CD4-positive, alpha-beta T cell (primary cell): Measurements from ENCODE around the gene SDK1. TPM values are rescaled to one million over a fixed set of nuclear protein-coding genes. Genes with fewer than 3 reads are reported as not detected.

Source experiments
- ATAC-seq: fragments of 200-7000 bp; cut with Tn5 transposase; one replicate; pipeline ENCODE4 v1.10.0; 2022; ENCODE audit warnings: mild to moderate bottlenecking; ENCODE audit not compliant: poor library complexity
- CTCF ChIA-PET: fragments of 350-600 bp; sonication (Branson Sonifier 250); formaldehyde crosslinking; loops from one replicate; lab custom pipeline; 2021; ENCODE audit warnings: antibody characterized with exemption, inconsistent platforms; lab: Charles Lee
- POLR2A ChIA-PET: fragments of 350-600 bp; sonication (Branson Sonifier 250); formaldehyde crosslinking; loops from one replicate; lab custom pipeline; 2021; ENCODE audit warnings: antibody characterized with exemption, inconsistent platforms; lab: Charles Lee
- DNase-seq, 14 experiments: peaks; one replicate each; pipeline ENCODE4 v3.0.0-alpha.2; 2013 to 2020; ENCODE audit warnings: mixed read lengths in 2 of 14
- H3K27ac ChIP-seq, 2 donors: one replicate each; pipeline versions ENCODE4 v1.5.1 to v1.7.0; 2013; ENCODE audit warnings: low read length in 2 of 2, low read depth in 1 of 2, mild to moderate bottlenecking in 1 of 2
- H3K27me3 ChIP-seq, 2 experiments: 1 replicate in 1 of 2; 2 replicates in 1 of 2; pipeline versions ENCODE4 v1.6.1 to v1.7.0; 2013; ENCODE audit warnings: low read length in 2 of 2, control low read depth in 1 of 2, mild to moderate bottlenecking in 1 of 2, moderate library complexity in 1 of 2; ENCODE audit not compliant: insufficient read depth in 2 of 2, control insufficient read depth in 1 of 2
- H3K36me3 ChIP-seq: one replicate; pipeline ENCODE4 v1.6.1; 2013; ENCODE audit warnings: low read length, control low read depth; ENCODE audit not compliant: insufficient read depth
- H3K4me1 ChIP-seq: one replicate; pipeline ENCODE4 v1.6.1; 2013; ENCODE audit warnings: low read length, control low read depth; ENCODE audit not compliant: insufficient read depth
- H3K4me3 ChIP-seq: one replicate; pipeline ENCODE4 v1.5.1; 2013; ENCODE audit warnings: mild to moderate bottlenecking, low read length, moderate library complexity
- H3K9me3 ChIP-seq, 2 experiments: 1 replicate in 1 of 2; 2 replicates in 1 of 2; pipeline versions ENCODE4 v1.6.1 to v1.7.0; 2013; ENCODE audit warnings: low read length in 2 of 2, mild to moderate bottlenecking in 2 of 2, control low read depth in 1 of 2, moderate library complexity in 1 of 2; ENCODE audit not compliant: control insufficient read depth in 1 of 2, insufficient read depth in 1 of 2
- H3K27ac Mint-ChIP-seq: one replicate; pipeline ENCODE4 v1.8.0; 2020; ENCODE audit warnings: mixed read lengths
- H3K27me3 Mint-ChIP-seq: one replicate; pipeline ENCODE4 v1.8.0; 2021; ENCODE audit warnings: mixed read lengths
- H3K36me3 Mint-ChIP-seq: one replicate; pipeline ENCODE4 v1.8.0; 2021; ENCODE audit warnings: low read depth, mixed read lengths
- H3K4me1 Mint-ChIP-seq: one replicate; pipeline ENCODE4 v1.8.0; 2021; ENCODE audit warnings: low read depth, mixed read lengths
- H3K4me3 Mint-ChIP-seq: one replicate; pipeline ENCODE4 v1.8.0; 2020; ENCODE audit warnings: mild to moderate bottlenecking, mixed read lengths
- H3K9me3 Mint-ChIP-seq: one replicate; pipeline ENCODE4 v1.8.0; 2020; ENCODE audit warnings: mixed read lengths
- CTCF ChIP-seq: fragments of 200-600 bp; IDR thresholded peaks from one replicate; pipeline ENCODE4 v1.8.0; 2022; ENCODE audit warnings: antibody characterized with exemption, mild to moderate bottlenecking
- intact Hi-C, 2 experiments: fragments of 100-400 bp; cut with DNase I in 1 of 2; cut with micrococcal nuclease in 1 of 2; formaldehyde crosslinking; loops; one replicate each; pipeline versions ENCODE4 v1.15.1 to v1.9.0; 2023 to 2025; cut with DNase I, micrococcal nuclease
- total RNA-seq, 174 experiments: library from RNA in 2 of 174; stranded (reverse) in 2 of 174; gene quantifications; one replicate each; pipeline ENCODE4 v1.2.3 and lab custom pipeline; 2021 to 2026

SDK1 gene
- total RNA-seq, 2 experiments from 2014 or later: 1.1 to 1.3 TPM

DNA sequence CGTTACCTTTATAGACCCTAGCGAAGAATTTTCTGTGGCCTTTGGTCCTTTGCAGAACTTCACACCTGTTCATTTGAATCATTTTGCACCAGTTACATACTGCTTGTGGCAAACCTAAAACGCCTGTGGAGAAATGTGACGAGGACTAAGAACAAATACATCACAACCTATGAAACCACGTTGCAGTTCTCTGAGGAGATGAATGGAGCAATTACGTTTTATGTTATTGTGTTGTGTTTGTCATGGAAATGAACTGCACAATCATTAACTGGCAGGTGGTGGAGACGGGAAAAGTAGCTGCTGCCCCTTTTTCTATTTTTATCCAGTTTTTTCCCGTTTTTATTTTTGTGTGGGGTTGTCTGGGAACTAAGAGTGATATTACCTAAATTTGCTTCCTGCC, 505.5 kb downstream of the SDK1 start:
- Histone ChIP-seq H3K27ac (no peak overlapping the region), H3K27me3 (peaks cover 0 to 2% of the 10 kb centered on the region in 2 experiments), H3K9me3 (peaks cover 0 to 2% of the 10 kb centered on the region in 2 experiments), H3K4me3 (no peak overlapping the region), H3K36me3 (no peaks in the 10 kb centered on the region), H3K4me1 (no peaks in the 10 kb centered on the region)
- ChIA-PET POLR2A (no interaction called here), CTCF (no interaction called here)
- no peaks in the 10 kb centered on the region for H3K4me1 Mint-ChIP-seq
- no peak for ATAC-seq
- no peaks in the 10 kb centered on the region for H3K36me3 Mint-ChIP-seq
- no peaks in the 10 kb centered on the region for H3K27me3 Mint-ChIP-seq
- intact Hi-C loops: no loop called here
- no peaks in the 10 kb centered on the region for H3K9me3 Mint-ChIP-seq
- TF ChIP-seq CTCF: no peak
- no peak overlapping the region for H3K27ac Mint-ChIP-seq
- H3K4me3 Mint-ChIP-seq: no peak overlapping the region
- no peak for DNase-seq

GRCh38 chr7:3807824-3808223, 506.8 kb downstream of the SDK1 start:
- Mint-ChIP-seq H3K27me3 (no peaks in the 10 kb centered on the region), H3K4me3 (no peak overlapping the region), H3K27ac (no peak overlapping the region), H3K9me3 (no peaks in the 10 kb centered on the region), H3K4me1 (no peaks in the 10 kb centered on the region), H3K36me3 (no peaks in the 10 kb centered on the region)
- CTCF ChIA-PET: no interaction called here
- Histone ChIP-seq H3K27me3 (peaks cover 0 to 2% of the 10 kb centered on the region in 2 experiments), H3K27ac (no peak overlapping the region), H3K9me3 (peaks cover 0 to 5% of the 10 kb centered on the region in 2 experiments), H3K4me1 (no peaks in the 10 kb centered on the region), H3K36me3 (no peaks in the 10 kb centered on the region), H3K4me3 (no peak overlapping the region)
- intact Hi-C loops: no loop called here
- DNase-seq (no peak), ATAC-seq (no peak)
- POLR2A ChIA-PET: no interaction called here
- TF ChIP-seq CTCF: no peak

DNA sequence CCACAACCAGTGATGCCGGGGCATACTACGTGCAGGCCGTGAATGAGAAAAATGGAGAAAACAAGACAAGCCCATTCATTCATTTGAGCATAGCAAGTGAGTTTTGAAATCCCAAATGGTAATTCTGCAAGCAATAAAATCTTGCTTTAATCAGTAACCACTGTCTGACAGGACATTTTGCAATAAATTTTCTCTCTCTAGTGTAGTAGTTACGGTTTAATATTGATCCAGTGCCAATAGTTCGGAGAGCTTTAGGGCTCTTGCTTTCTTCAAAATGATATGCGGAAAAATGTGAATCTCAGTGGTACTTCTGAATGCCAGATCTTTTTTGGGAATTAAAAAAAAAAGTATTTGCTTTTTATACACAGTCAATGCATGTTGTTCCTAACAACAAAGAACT, 520.4 kb downstream of the SDK1 start:
- no peak overlapping the region for H3K27ac ChIP-seq
- Mint-ChIP-seq H3K9me3 (no peaks in the 10 kb centered on the region), H3K4me1 (no peaks in the 10 kb centered on the region), H3K27me3 (no peaks in the 10 kb centered on the region), H3K36me3 (no peaks in the 10 kb centered on the region), H3K27ac (no peak overlapping the region), H3K4me3 (no peak overlapping the region)
- ATAC-seq (no peak), DNase-seq (no peak)
- TF ChIP-seq CTCF: no peak
- H3K36me3 ChIP-seq: no peaks in the 10 kb centered on the region
- intact Hi-C loops: no loop called here
- H3K27me3 ChIP-seq: no peaks in the 10 kb centered on the region
- no peak overlapping the region for H3K4me3 ChIP-seq
- ChIA-PET CTCF (no interaction called here), POLR2A (no interaction called here)
- H3K9me3 ChIP-seq: no peaks in the 10 kb centered on the region
- H3K4me1 ChIP-seq: no peaks in the 10 kb centered on the region
